ENCODE data around the gene AMZ2. TPM values are rescaled to one million over a fixed set of nuclear protein-coding genes. Genes with fewer than 3 reads are reported as not detected.

The AMZ2 gene
- total RNA-seq, 1 experiment from 2014 or later = 54.6 TPM

GRCh38 chr17:68289473-68289872 is 41.6 kb downstream of the AMZ2 start:
- Mint-ChIP-seq H3K4me3 (peak overlapping the region; percentile 77), H3K36me3 (no peaks in the 10 kb centered on the region), H3K4me1 (peaks cover 45% of the 10 kb centered on the region), H3K27me3 (ENCODE audit: low read depth) (peaks cover 50% of the 10 kb centered on the region), H3K9me3 (no peaks in the 10 kb centered on the region), H3K27ac (no peak overlapping the region)
- ATAC-seq (no peak), DNase-seq (ENCODE audit: low spot score) (no peak)
- POLR2A ChIA-PET = no interaction called here
- CTCF ChIA-PET = interaction anchor here (1.2 to 1.4 kb wide), 2 partner anchors 109 to 147 kb away, joined by 5 to 6 read pairs; no protein-coding TSS in a partner anchor
- TF ChIP-seq ZNF671 (CRISPR knock-in tag; IDR thresholded peaks at IDR 0.05) (no peak), SP1 (CRISPR knock-in tag; conservative IDR thresholded peaks at IDR 0.05) (no peak), ZNF263 (CRISPR knock-in tag; IDR thresholded peaks at IDR 0.05; ENCODE audit: low read depth) (no peak), ATF3 (CRISPR knock-in tag; conservative IDR thresholded peaks at IDR 0.05) (no peak), E2F5 (CRISPR knock-in tag; IDR thresholded peaks at IDR 0.05) (no peak), ZNF232 (CRISPR knock-in tag; IDR thresholded peaks at IDR 0.05) (no peak), SMAD3 (CRISPR knock-in tag; IDR thresholded peaks at IDR 0.05; ENCODE audit: borderline replicate concordance) (no peak)
- TF ChIP-seq, protein P1, sequence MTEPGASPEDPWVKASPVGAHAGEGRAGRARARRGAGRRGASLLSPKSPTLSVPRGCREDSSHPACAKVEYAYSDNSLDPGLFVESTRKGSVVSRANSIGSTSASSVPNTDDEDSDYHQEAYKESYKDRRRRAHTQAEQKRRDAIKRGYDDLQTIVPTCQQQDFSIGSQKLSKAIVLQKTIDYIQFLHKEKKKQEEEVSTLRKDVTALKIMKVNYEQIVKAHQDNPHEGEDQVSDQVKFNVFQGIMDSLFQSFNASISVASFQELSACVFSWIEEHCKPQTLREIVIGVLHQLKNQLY (CRISPR knock-in tag; IDR thresholded peaks at IDR 0.05) = no peak

- Mint-ChIP-seq H3K27me3 (ENCODE audit: low read depth) (peaks cover 50% of the 10 kb centered on the region), H3K27ac (no peak overlapping the region), H3K4me3 (peak overlapping the region; percentile 77), H3K9me3 (no peaks in the 10 kb centered on the region), H3K4me1 (peaks cover 50% of the 10 kb centered on the region), H3K36me3 (no peaks in the 10 kb centered on the region)
- TF ChIP-seq ATF1 (CRISPR knock-in tag; IDR thresholded peaks at IDR 0.05) = no peak
- no peak for TF ChIP-seq ZNF532 (CRISPR knock-in tag; IDR thresholded peaks at IDR 0.05; ENCODE audit: borderline replicate concordance)
- TF ChIP-seq NFATC4 (CRISPR knock-in tag; IDR thresholded peaks at IDR 0.05) = no peak
- TF ChIP-seq, protein P1 (CRISPR knock-in tag; IDR thresholded peaks at IDR 0.05) = no peak
- TF ChIP-seq, protein P2, sequence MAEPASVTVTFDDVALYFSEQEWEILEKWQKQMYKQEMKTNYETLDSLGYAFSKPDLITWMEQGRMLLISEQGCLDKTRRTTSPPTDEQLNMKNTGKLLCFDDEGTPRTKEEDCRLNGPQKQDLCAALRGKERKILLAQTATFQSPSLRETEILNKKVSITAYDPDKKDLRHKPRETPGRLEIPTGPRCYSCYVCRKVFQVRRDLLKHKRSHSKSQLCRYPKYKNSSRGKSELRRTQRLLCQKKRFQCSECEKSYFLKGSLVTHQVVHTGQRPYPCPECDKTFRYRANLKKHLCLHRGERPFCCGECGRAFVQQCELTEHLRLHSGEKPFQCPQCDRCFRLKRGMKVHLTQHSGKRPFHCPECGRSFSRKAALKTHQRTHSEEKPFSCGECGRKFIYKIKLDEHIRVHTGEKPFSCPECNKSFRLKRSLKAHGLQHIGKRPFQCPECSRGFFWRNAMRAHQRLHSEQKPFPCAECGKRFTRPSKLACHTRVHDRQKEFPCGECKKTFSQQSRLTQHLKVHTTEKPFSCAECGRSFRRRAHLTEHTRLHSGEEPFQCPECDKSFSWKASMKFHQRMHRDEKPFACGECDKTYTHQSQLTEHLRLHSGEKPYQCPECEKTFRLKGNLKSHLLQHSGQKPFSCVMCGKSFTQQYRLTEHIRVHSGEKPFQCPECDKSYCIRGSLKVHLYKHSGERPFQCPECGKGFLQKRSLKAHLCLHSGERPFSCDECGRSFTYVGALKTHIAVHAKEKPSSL (CRISPR knock-in tag; conservative IDR thresholded peaks at IDR 0.05) = no peak
- POLR2A ChIA-PET = no interaction called here
- DNase-seq (ENCODE audit: low spot score) (no peak), ATAC-seq (no peak)
- CTCF ChIA-PET = interaction anchor here (1.2 to 1.4 kb wide), 2 partner anchors 109 to 147 kb away, joined by 5 to 6 read pairs; no protein-coding TSS in a partner anchor
Measured at GRCh38 chr17:68289936-68290267, 42.1 kb downstream of the AMZ2 start.

Measured in WTC11 (cell line).